Tibial nerve (tissue), 4 donors: Measurements from ENCODE around the gene PITPNM1. TPM values are rescaled to one million over a fixed set of nuclear protein-coding genes. Genes with fewer than 3 reads are reported as not detected.

Experiments
- DNase-seq, 2 donors: peaks; one replicate each; pipeline ENCODE4 v3.0.0-alpha.2; 2019; ENCODE audit warnings: low spot score in 2 of 2
- H3K27ac ChIP-seq, 4 donors: fragments of 200-600 bp; sonication (generic) in 3 of 4; one replicate each; pipeline ENCODE4 v1.5.1; 2017 to 2019; ENCODE audit warnings: mild to moderate bottlenecking in 1 of 4
- H3K27me3 ChIP-seq, 2 donors: fragments of 200-600 bp; sonication (generic) in 1 of 2; one replicate each; pipeline versions ENCODE4 v1.5.1 to v1.6.0; 2017 to 2019
- H3K36me3 ChIP-seq, 3 donors: fragments of 200-600 bp; sonication (generic); one replicate each; pipeline ENCODE4 v1.5.1; 2018 to 2019
- H3K4me1 ChIP-seq, 4 donors: fragments of 200-600 bp; sonication (generic) in 3 of 4; one replicate each; pipeline ENCODE4 v1.5.1; 2017 to 2019
- H3K4me3 ChIP-seq, 4 donors: fragments of 200-600 bp; sonication (generic) in 3 of 4; one replicate each; pipeline ENCODE4 v1.5.1; 2017 to 2019; ENCODE audit warnings: mild to moderate bottlenecking in 1 of 4, moderate library complexity in 1 of 4
- H3K9me3 ChIP-seq, 4 donors: fragments of 200-600 bp; sonication (generic) in 3 of 4; one replicate each; pipeline ENCODE4 v1.5.1; 2017 to 2019
- CTCF ChIP-seq, 5 experiments: fragments of 200-600 bp in 3 of 5; fragments of 450-650 bp in 2 of 5; sonication (generic) in 3 of 5; IDR thresholded peaks; one replicate each; pipeline ENCODE4 v1.5.1; 2016 to 2019; ENCODE audit warnings: antibody characterized with exemption in 5 of 5, mild to moderate bottlenecking in 3 of 5, moderate library complexity in 2 of 5
- EP300 ChIP-seq, 2 donors: sonication (generic); formaldehyde crosslinking; IDR thresholded peaks; one replicate each; pipeline ENCODE4 v1.6.1; 2017; ENCODE audit warnings: antibody characterized with exemption in 2 of 2, mild to moderate bottlenecking in 1 of 2
- POLR2A ChIP-seq, 2 donors: fragments of 450-650 bp; IDR thresholded peaks; one replicate each; pipeline ENCODE4 v1.6.1; 2017; ENCODE audit warnings: antibody characterized with exemption in 2 of 2, mild to moderate bottlenecking in 2 of 2, moderate library complexity in 2 of 2
- WGBS, 2 donors: methylation state at CpG; one replicate each; pipeline ENCODE4 v1.1.5; 2018; 5-methylcytosine and 5-hydroxymethylcytosine counted together
- total RNA-seq, 4 donors: library from RNA; depleted of rRNA; stranded (reverse); fragments of >200 nt; gene quantifications; one replicate each; pipeline ENCODE4 v1.1.0, GENCODE V29; 2016

PITPNM1 gene
- total RNA-seq, 4 donors from 2014 or later = 22.8 to 69.6 (median 38.6) TPM

DNA sequence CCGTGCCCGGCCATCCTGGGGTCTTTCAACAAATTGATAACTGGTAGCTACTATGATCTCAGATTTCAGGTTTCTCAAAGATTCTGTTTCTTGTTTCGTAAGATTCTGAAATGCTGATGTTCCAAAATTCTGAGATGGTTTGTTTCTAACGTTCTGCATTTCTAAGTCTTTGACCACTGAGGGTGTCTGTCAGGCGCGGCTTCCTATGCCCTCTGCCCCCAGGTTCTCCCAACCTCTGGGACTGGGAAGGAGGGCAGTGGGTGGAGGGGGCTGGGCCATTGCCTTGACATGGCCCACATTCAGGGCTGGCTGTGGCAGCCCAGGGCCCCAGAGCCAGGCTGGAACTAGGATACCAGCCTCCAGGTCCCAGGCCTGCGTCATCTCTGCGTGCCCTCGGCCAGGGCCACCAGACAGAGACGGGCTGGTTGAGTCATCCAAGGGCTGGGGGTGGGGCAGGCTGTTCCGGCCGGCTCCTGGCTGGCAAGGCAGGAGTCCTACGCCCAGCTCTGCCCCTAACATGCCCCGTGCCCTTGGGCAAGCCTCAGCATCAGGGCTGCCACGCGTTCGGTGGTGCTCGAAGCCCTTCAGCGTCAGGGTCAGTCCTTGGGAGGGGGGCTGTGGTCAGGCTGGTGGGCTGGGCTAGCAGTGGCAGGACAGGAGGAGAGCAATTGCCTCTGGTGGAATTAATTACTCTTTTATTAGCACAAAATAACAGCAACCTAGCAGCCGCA lies 41.3 kb downstream of the PITPNM1 start:
- H3K36me3 ChIP-seq = peaks cover 0 to 13% (median 0%) of the 10 kb centered on the region in 3 donors
- peak overlapping the region; percentile 87 to 98 (median 96) for H3K27ac ChIP-seq
- no peak for TF ChIP-seq CTCF (IDR thresholded peaks at IDR 0.05)
- TF ChIP-seq EP300 (IDR thresholded peaks at IDR 0.05) = peak in 1 of 2 donors; percentile 24
- TF ChIP-seq POLR2A (IDR thresholded peaks at IDR 0.05) = peak in 1 of 2 donors; percentile 16
- 53 to 61% methylated on average over 14 to 19 of the region's 20 CpGs for WGBS, 2 donors
- peaks cover 4 to 46% (median 32%) of the 10 kb centered on the region in 4 donors for H3K4me1 ChIP-seq
- H3K9me3 ChIP-seq = no peaks in the 10 kb centered on the region
- peak overlapping the region; percentile 47 to 71 (median 56) for H3K4me3 ChIP-seq
- peak; percentile 58 to 60 for DNase-seq
- H3K27me3 ChIP-seq = no peaks in the 10 kb centered on the region

DNA sequence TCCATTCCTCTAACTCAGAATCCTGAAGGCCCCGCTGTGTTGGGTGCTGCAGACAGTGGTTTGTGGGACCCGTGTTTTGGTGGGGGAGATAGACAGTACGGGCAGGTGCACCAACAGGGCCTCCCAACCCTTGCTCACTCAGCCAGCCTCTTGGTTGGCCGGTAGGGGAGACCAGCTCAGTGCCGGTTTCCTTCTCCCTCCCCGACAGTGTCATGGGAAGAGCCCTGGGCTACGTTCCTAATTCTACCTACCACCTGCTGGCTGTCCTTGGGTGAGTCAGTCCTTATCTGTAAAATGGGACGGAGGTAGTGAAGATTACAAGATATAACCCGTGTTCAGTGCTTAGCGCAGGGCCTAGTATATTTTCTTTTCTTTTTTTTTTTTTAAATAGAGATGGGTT lies 42.0 kb downstream of the PITPNM1 start:
- peak overlapping the region in 3 of 4 donors; percentile 87 to 98 (median 97) for H3K27ac ChIP-seq
- TF ChIP-seq POLR2A (IDR thresholded peaks at IDR 0.05) = no peak
- TF ChIP-seq EP300 (IDR thresholded peaks at IDR 0.05) = no peak
- no peak for TF ChIP-seq CTCF (IDR thresholded peaks at IDR 0.05)
- peaks cover 0 to 13% (median 0%) of the 10 kb centered on the region in 3 donors for H3K36me3 ChIP-seq
- H3K4me1 ChIP-seq = peaks cover 4 to 41% (median 30%) of the 10 kb centered on the region in 4 donors
- no peaks in the 10 kb centered on the region for H3K27me3 ChIP-seq
- no peaks in the 10 kb centered on the region for H3K9me3 ChIP-seq
- H3K4me3 ChIP-seq = no peak overlapping the region
- no peak for DNase-seq
- WGBS, 2 donors = 90 to 97% methylated on average over 10 of the region's 10 CpGs

- no peaks in the 10 kb centered on the region for H3K9me3 ChIP-seq
- no peak for TF ChIP-seq POLR2A (IDR thresholded peaks at IDR 0.05)
- no peak for TF ChIP-seq EP300 (IDR thresholded peaks at IDR 0.05)
- no peak for TF ChIP-seq CTCF (IDR thresholded peaks at IDR 0.05)
- H3K36me3 ChIP-seq = no peaks in the 10 kb centered on the region
- no peak overlapping the region for H3K4me3 ChIP-seq
- DNase-seq = no peak
- no peak overlapping the region for H3K27ac ChIP-seq
- peaks cover 0 to 5% (median 0%) of the 10 kb centered on the region in 4 donors for H3K4me1 ChIP-seq
- 79 to 84% methylated on average over 19 of the region's 19 CpGs for WGBS, 2 donors
- H3K27me3 ChIP-seq = no peaks in the 10 kb centered on the region
Measured at GRCh38 chr11:67458266-67458665, 46.9 kb downstream of the PITPNM1 start.

- no peak for DNase-seq
- Histone ChIP-seq H3K9me3 (no peaks in the 10 kb centered on the region), H3K27ac (no peak overlapping the region), H3K36me3 (no peaks in the 10 kb centered on the region), H3K4me1 (peaks cover 0 to 5% (median 0%) of the 10 kb centered on the region in 4 donors), H3K4me3 (no peak overlapping the region), H3K27me3 (no peaks in the 10 kb centered on the region)
- TF ChIP-seq POLR2A (IDR thresholded peaks at IDR 0.05) (no peak), CTCF (IDR thresholded peaks at IDR 0.05) (no peak), EP300 (IDR thresholded peaks at IDR 0.05) (no peak)
- 89 to 91% methylated on average over 12 of the region's 12 CpGs for WGBS, 2 donors
Measured at GRCh38 chr11:67457453-67457852, 47.7 kb downstream of the PITPNM1 start.

DNA sequence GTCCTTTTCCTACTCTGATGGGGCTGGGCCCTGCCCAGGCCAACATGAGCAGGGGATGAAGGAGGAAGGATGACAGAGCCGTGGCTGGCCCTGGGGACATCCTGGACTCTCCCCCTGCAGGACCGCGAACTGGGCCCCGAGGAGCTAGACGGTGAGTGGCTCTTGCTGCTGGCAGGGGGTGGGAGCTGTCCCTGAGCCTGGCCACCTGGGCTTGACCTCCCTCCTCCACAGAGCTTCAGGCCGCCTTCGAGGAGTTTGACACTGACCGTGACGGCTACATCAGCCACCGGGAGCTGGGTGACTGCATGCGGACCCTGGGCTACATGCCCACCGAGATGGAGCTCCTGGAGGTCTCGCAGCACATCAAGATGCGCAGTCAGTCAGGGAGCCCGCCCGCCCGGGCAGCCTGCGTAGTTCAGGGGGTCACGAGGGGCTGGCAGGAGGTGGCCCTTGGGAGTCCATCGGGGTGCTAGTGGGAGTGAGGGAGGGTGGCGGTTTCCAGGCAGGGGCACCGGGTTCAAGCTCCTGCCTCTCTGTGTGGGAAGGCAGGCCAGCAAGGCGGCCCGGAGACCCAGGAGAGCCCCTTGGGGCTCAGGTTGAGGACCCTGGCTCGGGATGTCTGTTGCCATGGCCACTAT lies 49.0 kb downstream of the PITPNM1 start:
- H3K27me3 ChIP-seq = no peaks in the 10 kb centered on the region
- H3K36me3 ChIP-seq = no peaks in the 10 kb centered on the region
- peaks cover 0 to 5% (median 0%) of the 10 kb centered on the region in 4 donors for H3K4me1 ChIP-seq
- 71 to 75% methylated on average over 9 to 25 of the region's 25 CpGs for WGBS, 2 donors
- H3K4me3 ChIP-seq = no peak overlapping the region
- no peak for TF ChIP-seq CTCF (IDR thresholded peaks at IDR 0.05)
- TF ChIP-seq EP300 (IDR thresholded peaks at IDR 0.05) = no peak
- no peak for TF ChIP-seq POLR2A (IDR thresholded peaks at IDR 0.05)
- DNase-seq = no peak
- H3K27ac ChIP-seq = no peak overlapping the region
- H3K9me3 ChIP-seq = no peaks in the 10 kb centered on the region
